ENCODE results near the gene TRABD2B. TPM values are rescaled to one million over a fixed set of nuclear protein-coding genes. Genes with fewer than 3 reads are reported as not detected.

Gene TRABD2B
- total and polyA plus RNA-seq, 2 of the 4 experiments (the other 2 are of a cell fraction): not detected

- H3K14ac ChIP-seq (replicated peaks; ENCODE audit: low read depth, low read length): no peak overlapping the region
- no peak overlapping the region for H4K8ac ChIP-seq (ENCODE audit: low read depth in 2 of 2, low read length in 2 of 2)
- dilution Hi-C loops (cut with HindIII; ENCODE audit: low sequenced_read_pairs, unreplicated experiment) (no loop called here), intact Hi-C loops (cut with micrococcal nuclease) (no loop called here), in situ Hi-C loops (cut with MboI; ENCODE audit: low sequenced_read_pairs) (no loop called here)
- no peaks in the 10 kb centered on the region for H4K20me1 ChIP-seq (ENCODE audit: insufficient read depth, low read length)
- ATAC-seq (ENCODE audit: low read depth) (no peak), DNase-seq (no peak)
- H2AK9ac ChIP-seq (replicated peaks; ENCODE audit: low read depth, low read length, poor library complexity): no peak overlapping the region
- no TSS peak for BruUV-seq (replicated peaks)
- H2BK20ac ChIP-seq (ENCODE audit: low read depth, low read length): no peak overlapping the region
- no peaks in the 10 kb centered on the region for H3K36me3 ChIP-seq (ENCODE audit: control insufficient read depth, insufficient read depth, low read length)
- TF ChIP-seq RCOR1 (IDR thresholded peaks at IDR 0.05; ENCODE audit: insufficient replicate concordance, low read length): no peak
- no peak for TF ChIP-seq NFE2L2 (IDR thresholded peaks at IDR 0.05; ENCODE audit: low read depth, low read length)
- TF ChIP-seq POLR2A (IDR thresholded peaks at IDR 0.05; ENCODE audit: low read depth, low read length): no peak
- TF ChIP-seq SMC3 (IDR thresholded peaks at IDR 0.05; ENCODE audit: low read depth, low read length): no peak
- no peak for TF ChIP-seq CHD1 (IDR thresholded peaks at IDR 0.05; ENCODE audit: low read depth, low read length)
- TF ChIP-seq MAFK (IDR thresholded peaks at IDR 0.05; ENCODE audit: low read depth, low read length): no peak
- no peak for TF ChIP-seq MXI1 (IDR thresholded peaks at IDR 0.05; ENCODE audit: borderline replicate concordance, low read depth, low read length)
- no peak for TF ChIP-seq BHLHE40 (IDR thresholded peaks at IDR 0.05; ENCODE audit: low read depth, low read length)
- no peak for TF ChIP-seq RAD21 (IDR thresholded peaks at IDR 0.05; ENCODE audit: low read length)
- no peak for TF ChIP-seq FOS (IDR thresholded peaks at IDR 0.05; ENCODE audit: low read depth, low read length)
- no peak for TF ChIP-seq RFX5 (IDR thresholded peaks at IDR 0.05; ENCODE audit: low read depth, low read length)
- no peak for TF ChIP-seq CTCF (conservative IDR thresholded peaks at IDR 0.05; ENCODE audit: low read depth, low read length)
- TF ChIP-seq, protein P1, sequence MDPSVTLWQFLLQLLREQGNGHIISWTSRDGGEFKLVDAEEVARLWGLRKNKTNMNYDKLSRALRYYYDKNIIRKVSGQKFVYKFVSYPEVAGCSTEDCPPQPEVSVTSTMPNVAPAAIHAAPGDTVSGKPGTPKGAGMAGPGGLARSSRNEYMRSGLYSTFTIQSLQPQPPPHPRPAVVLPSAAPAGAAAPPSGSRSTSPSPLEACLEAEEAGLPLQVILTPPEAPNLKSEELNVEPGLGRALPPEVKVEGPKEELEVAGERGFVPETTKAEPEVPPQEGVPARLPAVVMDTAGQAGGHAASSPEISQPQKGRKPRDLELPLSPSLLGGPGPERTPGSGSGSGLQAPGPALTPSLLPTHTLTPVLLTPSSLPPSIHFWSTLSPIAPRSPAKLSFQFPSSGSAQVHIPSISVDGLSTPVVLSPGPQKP (IDR thresholded peaks at IDR 0.05; ENCODE audit: borderline replicate concordance, low read depth, low read length): no peak
- no peak for TF ChIP-seq MAZ (IDR thresholded peaks at IDR 0.05; ENCODE audit: borderline replicate concordance, low read depth, low read length)
- TF ChIP-seq CEBPB (IDR thresholded peaks at IDR 0.05; ENCODE audit: low read depth, low read length): no peak
- TF ChIP-seq, protein P2, sequence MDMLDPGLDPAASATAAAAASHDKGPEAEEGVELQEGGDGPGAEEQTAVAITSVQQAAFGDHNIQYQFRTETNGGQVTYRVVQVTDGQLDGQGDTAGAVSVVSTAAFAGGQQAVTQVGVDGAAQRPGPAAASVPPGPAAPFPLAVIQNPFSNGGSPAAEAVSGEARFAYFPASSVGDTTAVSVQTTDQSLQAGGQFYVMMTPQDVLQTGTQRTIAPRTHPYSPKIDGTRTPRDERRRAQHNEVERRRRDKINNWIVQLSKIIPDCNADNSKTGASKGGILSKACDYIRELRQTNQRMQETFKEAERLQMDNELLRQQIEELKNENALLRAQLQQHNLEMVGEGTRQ (IDR thresholded peaks at IDR 0.05; ENCODE audit: low read depth, low read length): no peak
- H3K23ac ChIP-seq (ENCODE audit: low read depth, low read length): no peak overlapping the region
- no peak overlapping the region for H3K9ac ChIP-seq (ENCODE audit: low read depth, low read length)
- CTCF ChIA-PET: interaction anchor here (1.2 kb wide), 1 partner anchor 27 kb away, joined by 3 read pairs; no protein-coding TSS in a partner anchor
- H2BK15ac ChIP-seq (ENCODE audit: low read depth, low read length): no peak overlapping the region
- H3K4me1 ChIP-seq (ENCODE audit: control insufficient read depth, insufficient read depth, low read length): no peaks in the 10 kb centered on the region
- H2BK120ac ChIP-seq (ENCODE audit: low read depth, low read length): no peak overlapping the region
- no peak overlapping the region for H4K91ac ChIP-seq (ENCODE audit: insufficient read depth, low read depth, low read length)
- no peak overlapping the region for H4K5ac ChIP-seq (ENCODE audit: low read depth, low read length)
- 72% methylated on average over 2 of the region's 12 CpGs; no CpG with 5 or more reads in 1 of the 2 experiments for WGBS, 2 experiments (ENCODE audit: extremely low coverage in 2 of 2, insufficient read length in 1 of 2)
- no peaks in the 10 kb centered on the region; the same call in 1 of the 2 replicates for H3K27me3 ChIP-seq (ENCODE audit: control insufficient read depth, insufficient read depth, low read length)
- no peak overlapping the region for H3K27ac ChIP-seq (ENCODE audit: insufficient read depth, low read length)
- H3K79me1 ChIP-seq (ENCODE audit: low read depth in 1 of 2, low read length in 2 of 2): no peaks in the 10 kb centered on the region
- no peak overlapping the region for H3K18ac ChIP-seq (ENCODE audit: low read depth, low read length)
- H2AK5ac ChIP-seq (ENCODE audit: low read depth, low read length): no peak overlapping the region
- no peak overlapping the region for H2BK5ac ChIP-seq (ENCODE audit: low read depth, low read length, poor library complexity, severe bottlenecking)
- H3K4me3 ChIP-seq (ENCODE audit: insufficient read depth, low read depth, low read length): no peak overlapping the region
- H3K4ac ChIP-seq (ENCODE audit: low read depth, low read length): no peak overlapping the region
- POLR2A ChIA-PET (ENCODE audit: unreplicated experiment): no interaction called here
- no peaks in the 10 kb centered on the region for H3K9me3 ChIP-seq (ENCODE audit: control insufficient read depth, insufficient read depth, low read length)
- no peaks in the 10 kb centered on the region for H3K9me1 ChIP-seq (ENCODE audit: insufficient read depth, low read length)
- H3K56ac ChIP-seq (ENCODE audit: extremely low read depth, insufficient read depth, low read length): no peak overlapping the region
- H2AFZ ChIP-seq (replicated peaks; ENCODE audit: low read length, poor library complexity): no peak overlapping the region
- no peak overlapping the region for H3K4me2 ChIP-seq (ENCODE audit: low read depth, low read length)
Measured at GRCh38 chr1:47752559-47752958, 244.6 kb downstream of the TRABD2B start.
